GM18870 (cell line): Measurements from ENCODE around the gene NRIP3.
"Not testable (repeated sequence)": the region's sequence is repeated elsewhere in the genome, so short reads cannot be mapped to it uniquely, and the experiment has no call there.

ENCODE experiments used
- ATAC-seq: cut with Tn5 transposase; IDR thresholded peaks from one replicate; pipeline ENCODE4 v1.9.1; 2021; ENCODE audit warnings: moderate library complexity; ENCODE audit not compliant: unreplicated experiment

NRIP3 gene

GRCh38 chr11:9016916-9017642 is 13.3 kb upstream of the NRIP3 start:
- ATAC-seq: no peak

DNA sequence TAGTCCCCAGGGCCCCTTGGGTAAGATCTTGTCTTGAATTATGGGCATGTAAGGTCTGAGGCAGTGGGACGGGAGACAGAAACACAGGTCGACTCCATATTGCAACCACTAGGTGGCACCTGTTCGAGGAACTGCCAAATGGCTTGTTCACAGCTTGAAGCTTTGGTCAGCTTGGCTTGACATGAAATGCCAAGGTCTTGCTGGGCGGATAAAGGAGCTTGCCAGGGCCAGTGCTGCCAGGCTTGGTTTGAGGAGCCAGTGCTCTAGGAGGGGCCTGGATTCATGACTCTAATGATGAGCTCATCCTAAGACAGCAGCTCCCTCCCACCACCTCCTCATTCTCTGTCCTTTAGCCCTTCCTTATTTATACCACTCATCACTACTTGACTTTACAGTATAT is 11.9 kb upstream of the NRIP3 start:
- peak; percentile 53 for ATAC-seq

DNA sequence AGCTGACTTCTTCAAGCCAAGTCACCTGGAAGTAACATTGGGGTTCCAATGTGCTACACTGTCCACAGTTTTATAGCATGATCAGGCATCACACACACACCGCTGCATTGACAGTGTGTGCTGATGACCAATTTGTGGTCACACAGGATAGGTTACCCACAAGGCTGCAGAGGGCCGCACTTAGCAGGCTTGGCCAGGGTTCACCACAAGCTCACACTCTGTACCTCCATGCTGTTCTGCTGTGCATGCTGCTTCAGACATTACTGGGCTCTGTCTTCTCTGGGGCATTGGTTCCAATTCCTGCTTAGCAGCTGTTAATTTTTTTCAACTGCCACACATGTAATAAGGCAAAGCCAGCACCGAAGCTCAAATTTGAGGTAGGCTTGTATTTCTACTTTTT is 11.0 kb upstream of the NRIP3 start:
- ATAC-seq: no peak

- ATAC-seq: no peak
Measured at GRCh38 chr11:9013373-9013772, 9.6 kb upstream of the NRIP3 start.

- not testable (repeated sequence) for ATAC-seq
Measured at GRCh38 chr11:9009538-9009937, 5.7 kb upstream of the NRIP3 start.

- ATAC-seq: no peak
Measured at GRCh38 chr11:9008661-9009060, 4.9 kb upstream of the NRIP3 start.

GRCh38 chr11:9008011-9008550 is 4.3 kb upstream of the NRIP3 start:
- no peak for ATAC-seq

DNA sequence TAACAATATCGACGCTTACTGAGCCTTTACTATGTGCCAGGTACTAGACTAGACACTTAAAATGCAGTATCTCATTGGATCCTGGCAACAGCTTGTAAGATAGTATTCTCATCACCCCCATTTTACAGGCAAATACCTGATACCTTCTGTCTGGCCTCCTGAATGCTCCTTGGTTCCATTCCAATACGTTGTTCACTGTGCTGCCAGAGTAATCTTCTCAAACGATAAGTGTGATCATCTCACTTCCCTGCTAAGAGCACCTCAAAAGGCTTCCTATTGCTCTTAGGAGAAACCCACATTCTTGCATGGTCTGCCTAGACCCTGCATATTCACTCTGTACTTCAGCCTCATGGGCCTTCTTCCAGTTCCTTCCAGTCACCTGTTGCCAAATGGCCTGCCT is 1.3 kb upstream of the NRIP3 start:
- ATAC-seq: no peak

DNA sequence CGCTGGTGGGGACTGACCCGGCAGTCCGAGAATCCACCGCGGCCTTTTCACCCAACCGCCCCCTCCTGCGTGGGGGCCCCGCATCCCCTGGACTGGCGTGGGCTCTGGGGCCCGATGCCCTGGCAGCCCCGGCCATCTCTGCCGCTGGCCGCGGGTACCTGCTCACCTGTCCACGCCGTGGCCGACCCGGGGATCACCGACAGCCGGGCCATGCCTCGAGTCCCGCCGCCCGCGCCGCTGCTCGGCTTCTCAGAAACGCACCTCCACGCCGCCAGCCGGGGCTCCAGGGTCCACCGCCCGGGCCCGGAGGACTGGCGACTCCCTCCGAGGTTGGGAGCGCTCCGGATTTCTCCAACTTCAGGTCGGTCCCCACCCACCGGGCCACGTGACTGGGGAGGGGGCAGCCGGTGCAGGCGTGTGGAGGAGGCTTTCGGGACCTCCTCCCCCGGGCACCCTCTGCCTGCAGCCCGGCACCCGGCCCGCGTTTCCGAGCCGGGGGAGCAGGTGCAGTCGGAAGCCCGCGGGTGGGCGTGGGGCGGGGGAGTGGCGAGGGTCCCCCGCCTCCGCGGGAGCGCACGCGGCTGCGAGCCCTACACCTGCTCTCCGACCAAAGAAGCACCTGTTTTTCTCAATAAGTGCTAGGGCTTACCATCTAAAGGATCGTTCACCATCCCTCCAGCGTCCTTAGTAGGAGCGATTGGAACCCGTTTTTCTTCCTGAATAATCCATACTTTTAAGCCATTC is 554 bp upstream of the NRIP3 start:
- ATAC-seq: no peak

DNA sequence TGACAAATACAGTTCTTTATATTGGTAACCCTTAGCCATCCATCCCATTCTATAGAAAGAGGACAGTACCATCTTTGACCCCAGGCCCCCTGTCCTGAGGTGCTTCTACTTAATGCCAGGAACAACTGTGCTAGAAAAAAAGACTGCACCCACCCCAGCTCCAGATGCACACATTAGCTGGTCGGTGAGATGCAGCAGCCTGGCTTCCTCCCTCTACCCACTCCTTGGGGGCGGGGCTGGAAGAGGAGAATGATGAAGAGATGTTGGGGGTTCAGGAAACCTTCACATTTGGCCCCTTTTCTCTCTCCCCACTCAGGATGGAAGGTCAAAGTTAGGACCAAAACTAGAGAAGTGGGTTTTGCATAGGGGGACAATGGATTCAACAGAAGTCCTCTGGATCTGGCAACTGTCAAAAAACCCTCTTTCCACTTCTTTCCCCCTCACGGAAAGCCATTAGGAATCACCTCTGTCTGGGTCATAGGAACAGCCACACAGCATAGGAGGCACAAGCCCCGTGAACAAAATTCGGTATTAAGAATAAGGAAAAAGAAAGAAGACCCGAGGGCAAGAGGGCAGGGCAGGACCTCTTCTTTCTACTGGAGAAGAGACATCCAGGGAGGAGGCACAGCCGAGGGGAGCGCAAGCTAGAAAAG is 755 bp downstream of the NRIP3 start:
- ATAC-seq: no peak

DNA sequence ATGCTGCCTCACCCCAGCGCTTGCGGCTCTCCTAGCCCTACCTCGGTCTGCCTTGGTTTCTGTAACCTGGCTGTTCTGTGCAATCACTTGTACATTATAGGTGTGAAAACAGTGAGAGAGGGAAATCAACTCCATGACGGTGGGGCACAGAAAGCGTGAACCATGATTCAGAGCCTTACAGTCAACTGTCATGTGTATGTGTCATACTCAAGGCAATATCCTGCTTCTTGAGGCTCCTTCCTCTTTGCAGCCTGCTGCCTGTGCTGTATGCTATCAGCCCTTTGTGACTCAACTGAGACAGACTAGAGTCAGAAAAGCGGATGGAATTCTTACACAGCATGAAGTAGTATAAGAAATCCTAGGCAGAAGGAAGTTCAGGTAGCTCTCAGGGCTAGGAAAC is 2.1 kb downstream of the NRIP3 start:
- no peak for ATAC-seq

DNA sequence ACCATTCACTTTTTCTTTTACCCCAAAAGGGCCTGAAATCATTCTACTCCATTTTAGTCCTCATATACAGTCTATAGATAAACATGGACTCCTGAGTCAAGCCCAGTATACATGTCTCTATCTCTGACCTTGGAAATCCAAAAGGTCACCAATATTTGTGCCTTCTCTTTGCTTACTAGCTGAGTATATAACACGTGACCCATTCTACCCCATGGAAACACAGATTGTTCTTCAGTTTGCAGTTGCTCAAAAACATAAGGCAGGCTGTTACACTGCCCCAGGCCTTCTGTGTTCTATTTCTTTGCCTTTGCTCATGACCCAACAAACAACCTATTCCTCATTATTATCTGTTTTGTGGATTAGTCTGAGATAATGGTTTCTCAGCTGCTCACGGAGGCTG is 5.8 kb downstream of the NRIP3 start:
- no peak for ATAC-seq

DNA sequence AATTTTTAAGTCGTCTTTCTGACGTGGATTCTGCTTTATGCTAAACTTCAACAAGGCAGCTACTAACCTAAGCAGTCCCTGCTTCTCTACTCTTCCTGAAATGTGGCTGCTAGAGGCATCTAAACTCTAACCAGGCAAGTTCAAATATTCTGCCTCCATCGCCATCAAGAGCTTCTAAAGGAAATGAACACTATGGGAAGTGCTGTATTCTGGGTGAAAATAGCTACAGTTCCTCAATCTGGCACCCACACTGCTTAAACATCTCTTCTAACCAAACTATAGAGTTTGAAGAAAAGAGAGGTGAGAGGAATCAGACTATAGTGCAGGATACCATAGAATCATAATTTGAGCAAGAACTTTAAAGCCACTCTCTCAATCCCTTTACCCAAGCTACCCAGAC is 6.3 kb downstream of the NRIP3 start:
- ATAC-seq: no peak

GRCh38 chr11:8989453-8989852 is 14.3 kb downstream of the NRIP3 start:
- no peak for ATAC-seq

- ATAC-seq: no peak
Measured at GRCh38 chr11:8988329-8989234, 15.2 kb downstream of the NRIP3 start.

DNA sequence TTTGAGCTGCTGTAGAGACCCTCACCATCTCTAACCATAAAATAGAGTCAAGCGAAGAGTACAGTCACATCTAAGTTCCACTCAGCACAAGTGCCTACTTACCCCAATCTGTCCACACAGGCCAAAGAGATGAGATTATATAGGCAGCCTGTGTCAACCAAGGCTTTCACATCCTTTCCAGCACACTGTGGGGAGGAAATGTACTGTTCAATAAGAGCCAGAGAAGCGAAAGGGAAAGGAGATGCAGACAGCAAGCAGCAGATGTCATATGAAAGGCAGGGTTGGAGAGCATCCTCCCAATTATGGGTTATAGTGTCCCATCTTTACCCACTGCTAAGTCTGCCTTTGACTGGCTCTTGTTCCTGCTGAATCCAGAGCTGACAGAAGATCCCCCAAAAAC is 16.4 kb downstream of the NRIP3 start:
- ATAC-seq: no peak

- not testable (repeated sequence) for ATAC-seq
Measured at GRCh38 chr11:8986772-8987171, 17.0 kb downstream of the NRIP3 start.

- ATAC-seq: no peak
Measured at GRCh38 chr11:8985462-8985861, 18.3 kb downstream of the NRIP3 start.

DNA sequence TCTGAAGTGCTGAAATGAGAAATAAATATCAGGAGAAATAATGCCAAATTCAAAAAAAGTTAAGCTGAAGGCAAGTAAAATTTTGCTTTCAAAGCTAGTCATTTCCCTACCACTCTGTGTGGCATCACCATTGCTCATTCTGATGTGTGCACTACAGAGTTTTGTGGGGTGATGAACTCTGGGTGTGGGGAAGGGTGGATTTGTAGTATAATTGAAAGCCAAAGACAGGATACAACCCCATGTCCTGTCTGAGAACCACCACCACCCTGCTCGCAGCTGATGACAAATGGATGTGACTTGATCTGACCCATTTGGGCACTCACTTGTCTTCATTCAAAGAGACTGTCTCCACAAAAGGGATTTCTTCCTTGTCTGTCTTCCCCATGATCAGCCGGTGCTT is 20.2 kb downstream of the NRIP3 start:
- no peak for ATAC-seq

DNA sequence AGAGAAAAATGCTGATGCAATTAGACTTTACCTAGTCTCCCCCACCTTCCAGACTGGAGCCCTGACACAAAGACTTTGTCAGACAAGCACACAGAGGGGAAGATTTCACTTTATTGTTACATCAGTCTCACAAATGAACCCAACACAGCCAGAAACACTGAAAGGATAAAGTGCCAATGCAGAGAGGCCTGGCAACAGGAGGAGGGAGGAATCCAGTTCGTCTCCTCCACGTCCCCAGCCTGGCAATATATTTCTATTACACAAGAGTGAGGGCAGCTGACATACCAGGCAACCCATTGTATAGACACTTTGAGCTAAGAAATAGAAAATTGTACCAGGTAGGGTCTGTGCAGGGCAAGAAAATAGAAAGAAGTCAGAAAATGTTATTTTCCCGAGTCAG is 23.3 kb downstream of the NRIP3 start:
- ATAC-seq: no peak

- not testable (repeated sequence) for ATAC-seq
Measured at GRCh38 chr11:8979365-8979764, 24.4 kb downstream of the NRIP3 start.
